PC-3 (cell line): Measurements from ENCODE around the gene TAF6. TPM values are rescaled to one million over a fixed set of nuclear protein-coding genes. Genes with fewer than 3 reads are reported as not detected.

Source experiments
- ATAC-seq: fragments of 200-7000 bp; cut with Tn5 transposase; 2 replicates; pipeline ENCODE4 v1.9.1; 2020; ENCODE audit warnings: mild to moderate bottlenecking, moderate library complexity
- BruUV-seq: library from RNA; stranded (reverse); fragments of 400-500 nt; replicated peaks from 2 replicates; lab custom pipeline; 2021; lab: Mats Ljungman, UMichigan
- CTCF ChIA-PET: fragments of 300-600 bp; sonication (Branson Sonifier 250); formaldehyde crosslinking; loops from one replicate; lab custom pipeline; 2022; ENCODE audit warnings: antibody characterized with exemption; lab: Charles Lee
- POLR2A ChIA-PET: fragments of 300-600 bp; sonication (Branson Sonifier 250); formaldehyde crosslinking; loops from one replicate; lab custom pipeline; 2022; ENCODE audit warnings: antibody characterized with exemption; ENCODE audit not compliant: unreplicated experiment; lab: Charles Lee
- DNase-seq: peaks from one replicate; pipeline ENCODE4 v3.0.0-alpha.2; 2015
- H2AFZ ChIP-seq: fragments of 300-600 bp; sonication (generic); 2 replicates; pipeline ENCODE4 v1.6.0; 2016; ENCODE audit warnings: antibody characterized with exemption, low read length
- H3F3A ChIP-seq: fragments of 300-600 bp; sonication (generic); one replicate; pipeline ENCODE4 v1.6.0; 2017; ENCODE audit warnings: antibody characterized with exemption, low read length, control low read depth, mild to moderate bottlenecking; ENCODE audit not compliant: unreplicated experiment
- H3K27ac ChIP-seq: fragments of 300-600 bp; sonication (generic); 2 replicates; pipeline ENCODE4 v1.5.1; 2016; ENCODE audit warnings: mild to moderate bottlenecking, low read length
- H3K27me3 ChIP-seq: fragments of 300-600 bp; sonication (generic); 2 replicates; pipeline ENCODE4 v1.6.1; 2016; ENCODE audit warnings: low read length, mixed read lengths
- H3K36me3 ChIP-seq: fragments of 300-600 bp; sonication (generic); 2 replicates; pipeline ENCODE4 v1.6.1; 2016; ENCODE audit warnings: low read depth, mixed run types, low read length, mixed read lengths
- H3K4me1 ChIP-seq: fragments of 300-600 bp; sonication (generic); 2 replicates; pipeline ENCODE4 v1.5.1; 2016; ENCODE audit warnings: low read length; ENCODE audit not compliant: insufficient read depth
- H3K4me2 ChIP-seq: fragments of 300-600 bp; sonication (generic); 2 replicates; pipeline ENCODE4 v1.6.0; 2016; ENCODE audit warnings: low read length
- H3K4me3 ChIP-seq: fragments of 300-600 bp; sonication (generic); 2 replicates; pipeline ENCODE4 v1.5.1; 2016; ENCODE audit warnings: mild to moderate bottlenecking, low read length, mixed read lengths
- H3K79me2 ChIP-seq: fragments of 300-600 bp; sonication (generic); 2 replicates; pipeline ENCODE4 v1.6.1; 2017; ENCODE audit warnings: low read length, mixed read lengths
- H3K9ac ChIP-seq: fragments of 300-600 bp; sonication (generic); 2 replicates; pipeline ENCODE4 v1.6.0; 2016; ENCODE audit warnings: mild to moderate bottlenecking, low read length
- H3K9me2 ChIP-seq: fragments of 300-600 bp; sonication (generic); replicated peaks from 2 replicates; pipeline ENCODE4 v1.6.1; 2016; ENCODE audit warnings: mixed run types, low read length, mixed read lengths
- H3K9me3 ChIP-seq: fragments of 300-600 bp; sonication (generic); 2 replicates; pipeline ENCODE4 v1.6.1; 2016; ENCODE audit warnings: low read length, mixed read lengths
- H4K20me1 ChIP-seq: fragments of 300-600 bp; sonication (generic); 2 replicates; pipeline ENCODE4 v1.6.1; 2016; ENCODE audit warnings: low read length, mixed read lengths
- EZH2 ChIP-seq: fragments of 300-600 bp; sonication (generic); IDR thresholded peaks from one replicate; pipeline ENCODE4 v1.6.1; 2017; ENCODE audit warnings: antibody characterized with exemption, mild to moderate bottlenecking, low read length; ENCODE audit not compliant: unreplicated experiment
- EZH2phosphoT487 ChIP-seq: fragments of 300-600 bp; sonication (generic); IDR thresholded peaks from 2 replicates; pipeline ENCODE4 v1.6.1; 2018; ENCODE audit warnings: mild to moderate bottlenecking, antibody characterized with exemption, low read length, borderline replicate concordance
- intact Hi-C: fragments of 100-400 bp; cut with micrococcal nuclease; formaldehyde crosslinking; loops from 2 replicates; pipeline ENCODE4 v1.9.0; 2023
- total RNA-seq: library from RNA; depleted of rRNA; stranded (reverse); fragments of >200 nt; gene quantifications from 2 replicates; pipeline ENCODE4 v1.2.3, GENCODE V29; 2014
- TF ChIP-seq, protein P1 (sequence below): fragments of 300-600 bp; sonication (generic); conservative IDR thresholded peaks from 2 replicates; pipeline ENCODE4 v1.5.1; 2017; ENCODE audit warnings: antibody characterized with exemption, low read depth, mild to moderate bottlenecking, low read length

Gene TAF6
- total RNA-seq, 1 experiment from 2014 or later = 58.6 TPM

- TF ChIP-seq, protein P1, sequence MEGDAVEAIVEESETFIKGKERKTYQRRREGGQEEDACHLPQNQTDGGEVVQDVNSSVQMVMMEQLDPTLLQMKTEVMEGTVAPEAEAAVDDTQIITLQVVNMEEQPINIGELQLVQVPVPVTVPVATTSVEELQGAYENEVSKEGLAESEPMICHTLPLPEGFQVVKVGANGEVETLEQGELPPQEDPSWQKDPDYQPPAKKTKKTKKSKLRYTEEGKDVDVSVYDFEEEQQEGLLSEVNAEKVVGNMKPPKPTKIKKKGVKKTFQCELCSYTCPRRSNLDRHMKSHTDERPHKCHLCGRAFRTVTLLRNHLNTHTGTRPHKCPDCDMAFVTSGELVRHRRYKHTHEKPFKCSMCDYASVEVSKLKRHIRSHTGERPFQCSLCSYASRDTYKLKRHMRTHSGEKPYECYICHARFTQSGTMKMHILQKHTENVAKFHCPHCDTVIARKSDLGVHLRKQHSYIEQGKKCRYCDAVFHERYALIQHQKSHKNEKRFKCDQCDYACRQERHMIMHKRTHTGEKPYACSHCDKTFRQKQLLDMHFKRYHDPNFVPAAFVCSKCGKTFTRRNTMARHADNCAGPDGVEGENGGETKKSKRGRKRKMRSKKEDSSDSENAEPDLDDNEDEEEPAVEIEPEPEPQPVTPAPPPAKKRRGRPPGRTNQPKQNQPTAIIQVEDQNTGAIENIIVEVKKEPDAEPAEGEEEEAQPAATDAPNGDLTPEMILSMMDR = peak; percentile 87
- TF ChIP-seq EZH2phosphoT487 (no peak), EZH2 (no peak)
Measured at GRCh38 chr7:100132697-100133151, 13.6 kb upstream of the TAF6 start.

DNA sequence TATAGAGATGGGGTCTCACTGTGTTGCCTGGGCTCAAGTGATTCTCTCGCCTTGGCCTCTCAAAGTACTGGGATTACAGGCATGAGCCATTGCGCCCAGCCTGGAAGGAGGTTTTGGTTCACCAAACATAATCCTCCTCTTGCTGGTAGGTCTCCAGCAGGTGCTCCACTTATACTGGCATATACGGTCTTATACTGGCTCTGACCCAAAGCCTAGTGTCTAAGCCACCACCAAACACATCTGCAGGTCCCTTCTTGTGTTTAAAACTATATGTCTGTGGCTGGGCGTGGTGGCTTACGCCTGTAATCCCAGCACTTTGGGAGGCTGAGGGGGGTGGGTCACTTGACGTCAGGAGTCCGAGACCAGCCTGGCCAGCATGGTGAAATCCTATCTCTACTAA lies 13.0 kb upstream of the TAF6 start:
- H3K9me3 ChIP-seq = no peaks in the 10 kb centered on the region
- H3K36me3 ChIP-seq = no peaks in the 10 kb centered on the region
- no peaks in the 10 kb centered on the region for H3K79me2 ChIP-seq
- no peak overlapping the region for H3K27ac ChIP-seq
- 0 out of 2 replicates have a peak, but pooled peaks cover 4% of the 10 kb centered on the region for H3K4me1 ChIP-seq
- H3K4me2 ChIP-seq = no peak overlapping the region
- ChIA-PET CTCF (no interaction called here), POLR2A (interaction anchor here (0.5 kb wide), 1 partner anchor 50 kb away, joined by 5 read pairs; no protein-coding TSS in a partner anchor)
- no peak for TF ChIP-seq EZH2phosphoT487
- no peak for TF ChIP-seq EZH2
- TF ChIP-seq, protein P1 = no peak
- no peaks in the 10 kb centered on the region for H3F3A ChIP-seq
- DNase-seq (no peak), ATAC-seq (no peak)
- no peak overlapping the region for H3K4me3 ChIP-seq
- H4K20me1 ChIP-seq = no peaks in the 10 kb centered on the region
- H2AFZ ChIP-seq = no peak overlapping the region
- intact Hi-C loops = loop anchor here (2.0 to 5.0 kb wide), 3 partner anchors 83 to 275 kb away; no protein-coding TSS in a partner anchor
- no peak overlapping the region for H3K9ac ChIP-seq
- BruUV-seq = no TSS peak
- H3K27me3 ChIP-seq = no peaks in the 10 kb centered on the region
- no peaks in the 10 kb centered on the region for H3K9me2 ChIP-seq

More at GRCh38 chr7:100132697-100133151, 13.6 kb upstream of the TAF6 start:
- no peaks in the 10 kb centered on the region for H3K36me3 ChIP-seq
- intact Hi-C loops = loop anchor here (2.0 to 5.0 kb wide), 3 partner anchors 82 to 275 kb away; no protein-coding TSS in a partner anchor
- no peak overlapping the region for H2AFZ ChIP-seq
- H4K20me1 ChIP-seq = no peaks in the 10 kb centered on the region
- ChIA-PET POLR2A (interaction anchor here (0.5 to 0.6 kb wide), 2 partner anchors 40 to 50 kb away, joined by 3 to 5 read pairs; no protein-coding TSS in a partner anchor), CTCF (interaction anchor here (0.6 to 0.7 kb wide), 2 partner anchors 30 to 275 kb away, joined by 3 to 7 read pairs; no protein-coding TSS in a partner anchor)
- DNase-seq = peak; percentile 68
- 0 out of 2 replicates have a peak, but pooled peaks cover 4% of the 10 kb centered on the region for H3K4me1 ChIP-seq
- H3K9me3 ChIP-seq = no peaks in the 10 kb centered on the region
- no peaks in the 10 kb centered on the region for H3K79me2 ChIP-seq
- H3K9me2 ChIP-seq = no peaks in the 10 kb centered on the region
- ATAC-seq = peak; percentile 80
- no peak overlapping the region for H3K27ac ChIP-seq
- H3K27me3 ChIP-seq = no peaks in the 10 kb centered on the region
- H3K4me3 ChIP-seq = no peak overlapping the region
- BruUV-seq = no TSS peak
- no peaks in the 10 kb centered on the region for H3F3A ChIP-seq
- no peak overlapping the region for H3K4me2 ChIP-seq
- no peak overlapping the region for H3K9ac ChIP-seq
